ENCODE data around the gene TMEM263.
"Not testable (repeated sequence)": the region's sequence is repeated elsewhere in the genome, so short reads cannot be mapped to it uniquely, and the experiment has no call there.

The TMEM263 gene

GRCh38 chr12:106955377-106956047 lies at the start of gene TMEM263:
Gene TMEM263, plus strand, starts transcription at chr12:106955907. Its CDS starts 11,210 bp downstream, at chr12:106967117.
- DNase-seq, result peak; percentile 38 to 93 (median 84)

GRCh38 chr12:106906715-106907114 lies 49.0 kb upstream of the TMEM263 start:
- DNase-seq, result no peak

- no peak for DNase-seq
Observed at GRCh38 chr12:106907411-106907810, 48.3 kb upstream of the TMEM263 start.

GRCh38 chr12:106907846-106908245 lies 47.9 kb upstream of the TMEM263 start:
- DNase-seq, result no peak

- DNase-seq, result no peak
Observed at GRCh38 chr12:106908561-106908960, 47.1 kb upstream of the TMEM263 start.

- DNase-seq, result no peak
Observed at GRCh38 chr12:106910202-106910601, 45.5 kb upstream of the TMEM263 start.

- DNase-seq, result no peak
Observed at GRCh38 chr12:106911581-106911980, 44.1 kb upstream of the TMEM263 start.

- no peak for DNase-seq
Observed at GRCh38 chr12:106913456-106913855, 42.3 kb upstream of the TMEM263 start.

GRCh38 chr12:106914796-106915634 lies 40.7 kb upstream of the TMEM263 start:
- DNase-seq, result no peak

GRCh38 chr12:106915635-106916026 lies 40.1 kb upstream of the TMEM263 start:
- no peak for DNase-seq

- no peak for DNase-seq
Observed at GRCh38 chr12:106917503-106917902, 38.2 kb upstream of the TMEM263 start.

- DNase-seq, result peak in 2 of 58 donors; percentile 1 to 5
Observed at GRCh38 chr12:106918746-106919145, 37.0 kb upstream of the TMEM263 start.

GRCh38 chr12:106919910-106920544 lies 35.7 kb upstream of the TMEM263 start:
- peak in 2 of 58 donors; percentile 1 to 8 for DNase-seq

GRCh38 chr12:106921976-106922375 lies 33.7 kb upstream of the TMEM263 start:
- DNase-seq, result not testable (repeated sequence)

- DNase-seq, result not testable (repeated sequence)
Observed at GRCh38 chr12:106923594-106923993, 32.1 kb upstream of the TMEM263 start.

GRCh38 chr12:106924268-106924861 lies 31.3 kb upstream of the TMEM263 start:
- no peak for DNase-seq

GRCh38 chr12:106926657-106927056 lies 29.1 kb upstream of the TMEM263 start:
- no peak for DNase-seq

GRCh38 chr12:106934277-106934676 lies 21.4 kb upstream of the TMEM263 start:
- DNase-seq, result no peak

- DNase-seq, result no peak
Observed at GRCh38 chr12:106941481-106942156, 14.1 kb upstream of the TMEM263 start.

- no peak for DNase-seq
Observed at GRCh38 chr12:106942775-106943174, 12.9 kb upstream of the TMEM263 start.

- DNase-seq, result no peak
Observed at GRCh38 chr12:106945261-106945851, 10.4 kb upstream of the TMEM263 start.
